ENCODE results near the gene SPOP. TPM values are rescaled to one million over a fixed set of nuclear protein-coding genes. Genes with fewer than 3 reads are reported as not detected.

Gene SPOP
- total RNA-seq, 1 experiment from 2014 or later, result 58.0 TPM

DNA sequence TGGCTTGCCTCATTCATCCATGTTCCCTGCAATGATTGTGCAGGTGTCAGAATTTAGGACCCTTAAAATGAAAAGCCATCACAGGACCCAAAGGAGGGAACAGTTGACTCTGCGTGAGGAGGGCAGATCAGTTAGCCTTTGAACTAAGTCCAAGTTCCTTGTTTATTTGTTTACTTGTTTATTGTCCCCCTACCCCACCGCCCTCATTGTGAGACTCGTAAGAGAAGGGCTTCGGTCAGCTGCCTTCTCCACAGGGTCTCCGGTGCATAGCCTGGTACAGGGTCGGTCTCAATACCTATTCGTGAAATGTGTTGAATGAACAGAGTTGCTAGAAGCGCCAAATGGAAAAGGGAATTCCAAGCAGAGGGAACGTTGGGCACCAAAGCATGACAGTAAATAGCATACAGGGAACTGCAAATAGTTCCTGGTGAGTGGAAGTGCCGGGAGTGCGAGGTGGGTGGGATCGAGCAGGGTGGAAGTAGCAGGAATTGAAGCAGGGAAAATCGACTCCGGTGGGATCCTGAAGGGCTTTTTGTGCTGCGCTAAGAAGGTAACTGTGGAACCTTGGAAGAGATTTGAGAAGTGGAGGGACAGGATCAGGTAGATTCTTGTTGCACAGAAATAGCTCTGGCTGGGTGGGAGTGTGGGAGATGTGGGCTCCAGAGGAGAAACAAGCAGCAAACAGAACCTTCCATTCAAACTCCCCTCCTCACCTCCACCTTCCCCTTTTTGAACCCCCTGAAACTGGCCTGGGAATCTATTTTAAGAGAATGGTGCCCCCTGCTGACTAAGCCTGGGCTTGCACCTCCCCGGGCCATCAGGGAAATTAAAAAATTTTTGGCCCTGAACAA, 17.2 kb upstream of the SPOP start:
- no TSS peak for BruUV-seq (replicated peaks)
- Histone ChIP-seq H3K9me3 (ENCODE audit: control insufficient read depth, insufficient read depth, low read depth, low read length) (no peaks in the 10 kb centered on the region), H3K4me3 (ENCODE audit: low read depth in 2 of 2, low read length in 2 of 2) (peak overlapping the region; percentile 9 to 40; a peak in 3 of 4 replicates), H3K36me3 (ENCODE audit: control insufficient read depth, insufficient read depth, low read length) (no peaks in the 10 kb centered on the region), H3K27me3 (ENCODE audit: control insufficient read depth, insufficient read depth, low read length) (no peaks in the 10 kb centered on the region), H3K27ac (ENCODE audit: low read length) (peak overlapping the region; percentile 13; the same call in 1 of the 2 replicates), H3K4me1 (ENCODE audit: control insufficient read depth, insufficient read depth, low read length) (peaks cover 7% of the 10 kb centered on the region)
- TF ChIP-seq, protein P1, sequence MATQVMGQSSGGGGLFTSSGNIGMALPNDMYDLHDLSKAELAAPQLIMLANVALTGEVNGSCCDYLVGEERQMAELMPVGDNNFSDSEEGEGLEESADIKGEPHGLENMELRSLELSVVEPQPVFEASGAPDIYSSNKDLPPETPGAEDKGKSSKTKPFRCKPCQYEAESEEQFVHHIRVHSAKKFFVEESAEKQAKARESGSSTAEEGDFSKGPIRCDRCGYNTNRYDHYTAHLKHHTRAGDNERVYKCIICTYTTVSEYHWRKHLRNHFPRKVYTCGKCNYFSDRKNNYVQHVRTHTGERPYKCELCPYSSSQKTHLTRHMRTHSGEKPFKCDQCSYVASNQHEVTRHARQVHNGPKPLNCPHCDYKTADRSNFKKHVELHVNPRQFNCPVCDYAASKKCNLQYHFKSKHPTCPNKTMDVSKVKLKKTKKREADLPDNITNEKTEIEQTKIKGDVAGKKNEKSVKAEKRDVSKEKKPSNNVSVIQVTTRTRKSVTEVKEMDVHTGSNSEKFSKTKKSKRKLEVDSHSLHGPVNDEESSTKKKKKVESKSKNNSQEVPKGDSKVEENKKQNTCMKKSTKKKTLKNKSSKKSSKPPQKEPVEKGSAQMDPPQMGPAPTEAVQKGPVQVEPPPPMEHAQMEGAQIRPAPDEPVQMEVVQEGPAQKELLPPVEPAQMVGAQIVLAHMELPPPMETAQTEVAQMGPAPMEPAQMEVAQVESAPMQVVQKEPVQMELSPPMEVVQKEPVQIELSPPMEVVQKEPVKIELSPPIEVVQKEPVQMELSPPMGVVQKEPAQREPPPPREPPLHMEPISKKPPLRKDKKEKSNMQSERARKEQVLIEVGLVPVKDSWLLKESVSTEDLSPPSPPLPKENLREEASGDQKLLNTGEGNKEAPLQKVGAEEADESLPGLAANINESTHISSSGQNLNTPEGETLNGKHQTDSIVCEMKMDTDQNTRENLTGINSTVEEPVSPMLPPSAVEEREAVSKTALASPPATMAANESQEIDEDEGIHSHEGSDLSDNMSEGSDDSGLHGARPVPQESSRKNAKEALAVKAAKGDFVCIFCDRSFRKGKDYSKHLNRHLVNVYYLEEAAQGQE (IDR thresholded peaks at IDR 0.05; ENCODE audit: insufficient read depth in 1 of 2, low read depth in 2 of 2, low read length in 1 of 2), result no peak
- TF ChIP-seq, protein P2, sequence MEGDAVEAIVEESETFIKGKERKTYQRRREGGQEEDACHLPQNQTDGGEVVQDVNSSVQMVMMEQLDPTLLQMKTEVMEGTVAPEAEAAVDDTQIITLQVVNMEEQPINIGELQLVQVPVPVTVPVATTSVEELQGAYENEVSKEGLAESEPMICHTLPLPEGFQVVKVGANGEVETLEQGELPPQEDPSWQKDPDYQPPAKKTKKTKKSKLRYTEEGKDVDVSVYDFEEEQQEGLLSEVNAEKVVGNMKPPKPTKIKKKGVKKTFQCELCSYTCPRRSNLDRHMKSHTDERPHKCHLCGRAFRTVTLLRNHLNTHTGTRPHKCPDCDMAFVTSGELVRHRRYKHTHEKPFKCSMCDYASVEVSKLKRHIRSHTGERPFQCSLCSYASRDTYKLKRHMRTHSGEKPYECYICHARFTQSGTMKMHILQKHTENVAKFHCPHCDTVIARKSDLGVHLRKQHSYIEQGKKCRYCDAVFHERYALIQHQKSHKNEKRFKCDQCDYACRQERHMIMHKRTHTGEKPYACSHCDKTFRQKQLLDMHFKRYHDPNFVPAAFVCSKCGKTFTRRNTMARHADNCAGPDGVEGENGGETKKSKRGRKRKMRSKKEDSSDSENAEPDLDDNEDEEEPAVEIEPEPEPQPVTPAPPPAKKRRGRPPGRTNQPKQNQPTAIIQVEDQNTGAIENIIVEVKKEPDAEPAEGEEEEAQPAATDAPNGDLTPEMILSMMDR (IDR thresholded peaks at IDR 0.05), result peak; percentile 94
- ATAC-seq (peak; percentile 52), DNase-seq (ENCODE audit: low read depth, low spot score) (no peak)
- intact Hi-C loops (cut with micrococcal nuclease; ENCODE audit: unreplicated experiment), result loop anchor here (1.0 kb wide), 1 partner anchor 125 kb away; no protein-coding TSS in a partner anchor
- ChIA-PET CTCF (interaction anchor here (0.6 to 2.0 kb wide), 7 partner anchors 23 to 136 kb away, joined by 3 to 10 read pairs (median 3); no protein-coding TSS in a partner anchor), POLR2A (no interaction called here)
- in situ Hi-C loops (cut with HindIII; ENCODE audit: low pct_unique_long_range_greater_than_20kb, low sequenced_read_pairs), result no loop called here

DNA sequence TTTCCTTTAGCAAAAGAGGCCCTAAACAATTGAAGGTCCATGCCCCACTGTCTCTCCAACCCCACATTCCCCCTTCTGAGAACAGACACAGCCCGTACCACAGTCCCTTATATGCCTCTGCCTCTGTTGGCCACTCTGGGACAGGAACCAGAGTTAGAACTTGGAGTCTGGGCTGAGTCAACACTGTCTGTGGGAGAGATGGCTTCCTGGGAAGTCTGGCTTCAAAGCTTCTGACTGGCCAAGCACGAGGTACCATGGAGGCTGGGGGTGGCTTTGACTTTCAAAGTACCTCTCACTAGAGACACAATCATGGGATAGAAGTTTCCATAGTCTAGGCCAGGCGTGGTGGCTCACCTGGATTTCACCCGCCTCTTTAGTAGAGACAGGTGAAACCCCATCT, 14.9 kb upstream of the SPOP start:
- Histone ChIP-seq H3K9me3 (ENCODE audit: control insufficient read depth, insufficient read depth, low read depth, low read length) (no peaks in the 10 kb centered on the region), H3K27me3 (ENCODE audit: control insufficient read depth, insufficient read depth, low read length) (no peaks in the 10 kb centered on the region), H3K4me1 (ENCODE audit: control insufficient read depth, insufficient read depth, low read length) (peaks cover 7% of the 10 kb centered on the region), H3K36me3 (ENCODE audit: control insufficient read depth, insufficient read depth, low read length) (no peaks in the 10 kb centered on the region), H3K4me3 (ENCODE audit: low read depth in 2 of 2, low read length in 2 of 2) (no peak overlapping the region), H3K27ac (ENCODE audit: low read length) (no peak overlapping the region)
- in situ Hi-C loops (cut with HindIII; ENCODE audit: low pct_unique_long_range_greater_than_20kb, low sequenced_read_pairs) (no loop called here), intact Hi-C loops (cut with micrococcal nuclease; ENCODE audit: unreplicated experiment) (no loop called here)
- ChIA-PET POLR2A (no interaction called here), CTCF (no interaction called here)
- BruUV-seq (replicated peaks), result no TSS peak
- DNase-seq (ENCODE audit: low read depth, low spot score) (no peak), ATAC-seq (no peak)
- TF ChIP-seq, protein P1 (IDR thresholded peaks at IDR 0.05; ENCODE audit: insufficient read depth in 1 of 2, low read depth in 2 of 2, low read length in 1 of 2), result no peak
- TF ChIP-seq SIN3A (IDR thresholded peaks at IDR 0.05; ENCODE audit: borderline replicate concordance, insufficient read depth, low read depth, low read length) (no peak), TCF7L2 (IDR thresholded peaks at IDR 0.05; ENCODE audit: low read depth, low read length) (no peak), POLR2AphosphoS5 (IDR thresholded peaks at IDR 0.05; ENCODE audit: low read depth, low read length) (no peak)
- TF ChIP-seq, protein P2 (IDR thresholded peaks at IDR 0.05), result no peak
